GM12878 (cell line): ENCODE measurements around the gene MAPT. TPM values are rescaled to one million over a fixed set of nuclear protein-coding genes. Genes with fewer than 3 reads are reported as not detected.

Experiments
- ATF7 ChIP-seq: fragments of 450-650 bp; IDR thresholded peaks from 2 replicates; pipeline ENCODE4 v1.6.1; 2016; ENCODE audit warnings: low read depth, mild to moderate bottlenecking
- BHLHE40 ChIP-seq, 2 experiments: fragments of 450-650 bp in 1 of 2; IDR thresholded peaks; 2 replicates each; pipeline ENCODE4 v1.6.1; 2011 to 2017; ENCODE audit warnings: low read depth in 2 of 2, borderline replicate concordance in 1 of 2, improper control_type of control experiment in 1 of 2, low read length in 1 of 2, mild to moderate bottlenecking in 1 of 2
- CREM ChIP-seq: IDR thresholded peaks from 2 replicates; pipeline ENCODE4 v1.6.1; 2014; ENCODE audit warnings: antibody characterized with exemption, low read depth
- E2F8 ChIP-seq: fragments of 450-650 bp; IDR thresholded peaks from 2 replicates; pipeline ENCODE4 v1.6.1; 2018; ENCODE audit warnings: mild to moderate bottlenecking, low read depth, moderate library complexity; ENCODE audit not compliant: partially characterized antibody
- GATAD2B ChIP-seq: fragments of 450-650 bp; conservative IDR thresholded peaks from 2 replicates; pipeline ENCODE4 v1.6.1; 2017; ENCODE audit warnings: low read depth, mild to moderate bottlenecking, moderate library complexity
- HSF1 ChIP-seq: fragments of 150-350 bp; IDR thresholded peaks from 2 replicates; pipeline ENCODE4 v1.6.1; 2014; ENCODE audit warnings: mild to moderate bottlenecking, low read depth, low read length
- KAT2A ChIP-seq: conservative IDR thresholded peaks from 2 replicates; pipeline ENCODE4 v1.6.1; 2011; ENCODE audit warnings: low read depth, low read length; ENCODE audit not compliant: control insufficient read depth
- MTA2 ChIP-seq: fragments of 450-650 bp; IDR thresholded peaks from 2 replicates; pipeline ENCODE4 v1.6.1; 2016; ENCODE audit warnings: low read depth, mild to moderate bottlenecking, moderate library complexity
- NFXL1 ChIP-seq: fragments of 450-650 bp; IDR thresholded peaks from 2 replicates; pipeline ENCODE4 v1.6.1; 2017; ENCODE audit warnings: antibody characterized with exemption, mild to moderate bottlenecking, borderline replicate concordance
- POLR2AphosphoS5 ChIP-seq: IDR thresholded peaks from 2 replicates; pipeline ENCODE4 v1.6.1; 2011; ENCODE audit warnings: mild to moderate bottlenecking, low read length, inconsistent platforms
- RAD51 ChIP-seq: fragments of 450-650 bp; IDR thresholded peaks from 2 replicates; pipeline ENCODE4 v1.6.1; 2016; ENCODE audit warnings: moderate library complexity, mild to moderate bottlenecking, inconsistent platforms
- RBBP5 ChIP-seq: fragments of 200-600 bp; sonication (generic); conservative IDR thresholded peaks from 2 replicates; pipeline ENCODE4 v1.6.1; 2016
- SKIL ChIP-seq: fragments of 450-650 bp; IDR thresholded peaks from 2 replicates; pipeline ENCODE4 v1.6.1; 2017; ENCODE audit warnings: mild to moderate bottlenecking, low read depth, inconsistent platforms; ENCODE audit not compliant: poor library complexity, severe bottlenecking
- USF1 ChIP-seq: IDR thresholded peaks from 2 replicates; pipeline ENCODE4 v1.6.1; 2011; ENCODE audit warnings: borderline replicate concordance, low read depth, mild to moderate bottlenecking, moderate library complexity, mixed read lengths, low read length; ENCODE audit not compliant: insufficient read depth; ENCODE audit errors: extremely low read length
- ZNF24 ChIP-seq: fragments of 450-650 bp; IDR thresholded peaks from 2 replicates; pipeline ENCODE4 v1.6.1; 2017; ENCODE audit warnings: antibody characterized with exemption, mild to moderate bottlenecking
- polyA plus RNA-seq, 11 experiments: library from polyadenylated mRNA; depleted of rRNA in 4 of 11; unstranded in 6 of 11; stranded (reverse) in 5 of 11; fragments of >200 nt; fragmentation: Nextera tagmentation in 4 of 11; fragmentation: Illumina TruSeq in 1 of 11; extraction: Ambion mirVana in 4 of 11; extraction: Trizol in 1 of 11; gene quantifications; 1 replicate in 1 of 11; 2 replicates in 10 of 11; pipeline versions ENCODE4 v1.2.1 to v1.2.3, GENCODE V29; 2011 to 2016; ENCODE audit warnings: inconsistent platforms in 2 of 11, missing spikeins in 2 of 11, low read depth in 1 of 11
- total RNA-seq, 4 experiments: library from RNA; depleted of rRNA in 3 of 4; stranded (reverse); fragments of >200 nt in 3 of 4; fragmentation: Illumina TruSeq in 1 of 4; extraction: Trizol in 1 of 4; gene quantifications; 2 replicates each; pipeline versions ENCODE4 v1.2.1 to v1.2.3, GENCODE V29; 2013 to 2021

Gene MAPT
- total and polyA plus RNA-seq, 10 of the 15 experiments (the other 5 are each of a cell fraction or from before 2014, with no cell fraction given) = under 0.01 to 0.05 (median 0.03) TPM; not detected in 7

GRCh38 chr17:46038414-46038813, 144.1 kb downstream of the MAPT start (continued):
- TF ChIP-seq E2F8 (no peak), SKIL (no peak), ZNF24 (no peak), USF1 (no peak), MTA2 (no peak), RBBP5 (no peak), RAD51 (no peak), GATAD2B (no peak), POLR2AphosphoS5 (no peak), CREM (no peak), ATF7 (no peak), BHLHE40 (IDR thresholded peaks at IDR 0.05; ENCODE audit: borderline replicate concordance in 1 of 2, low read depth in 2 of 2, low read length in 1 of 2) (no peak), KAT2A (no peak), NFXL1 (no peak), HSF1 (no peak)
- TF ChIP-seq, all 136 proteins: peak for 0
